ENCODE results near the gene C2.

The C2 gene

DNA sequence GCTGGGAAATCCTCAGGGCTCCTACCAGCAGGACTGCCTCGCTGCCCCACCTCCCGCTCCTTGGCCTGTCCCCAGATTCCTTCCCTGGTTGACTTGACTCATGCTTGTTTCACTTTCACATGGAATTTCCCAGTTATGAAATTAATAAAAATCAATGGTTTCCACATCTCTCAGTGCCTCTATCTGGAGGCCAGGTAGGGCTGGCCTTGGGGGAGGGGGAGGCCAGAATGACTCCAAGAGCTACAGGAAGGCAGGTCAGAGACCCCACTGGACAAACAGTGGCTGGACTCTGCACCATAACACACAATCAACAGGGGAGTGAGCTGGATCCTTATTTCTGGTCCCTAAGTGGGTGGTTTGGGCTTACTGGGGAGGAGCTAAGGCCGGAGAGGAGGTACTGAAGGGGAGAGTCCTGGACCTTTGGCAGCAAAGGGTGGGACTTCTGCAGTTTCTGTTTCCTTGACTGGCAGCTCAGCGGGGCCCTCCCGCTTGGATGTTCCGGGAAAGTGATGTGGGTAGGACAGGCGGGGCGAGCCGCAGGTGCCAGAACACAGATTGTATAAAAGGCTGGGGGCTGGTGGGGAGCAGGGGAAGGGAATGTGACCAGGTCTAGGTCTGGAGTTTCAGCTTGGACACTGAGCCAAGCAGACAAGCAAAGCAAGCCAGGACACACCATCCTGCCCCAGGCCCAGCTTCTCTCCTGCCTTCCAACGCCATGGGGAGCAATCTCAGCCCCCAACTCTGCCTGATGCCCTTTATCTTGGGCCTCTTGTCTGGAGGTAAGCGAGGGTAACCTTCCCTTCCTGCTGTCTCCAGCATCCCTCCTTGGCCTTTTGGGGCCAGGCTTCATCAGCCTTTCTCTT lies 18.2 kb downstream of the C2 start, which contains the start of gene CFB:
TSS of gene CFB (plus strand) at position 589 of the 863 bp plus-strand sequence. CDS start at position 716, 127 bp downstream.
- no peak within 1 kb of the TSS for H3K4me2 ChIP-seq

DNA sequence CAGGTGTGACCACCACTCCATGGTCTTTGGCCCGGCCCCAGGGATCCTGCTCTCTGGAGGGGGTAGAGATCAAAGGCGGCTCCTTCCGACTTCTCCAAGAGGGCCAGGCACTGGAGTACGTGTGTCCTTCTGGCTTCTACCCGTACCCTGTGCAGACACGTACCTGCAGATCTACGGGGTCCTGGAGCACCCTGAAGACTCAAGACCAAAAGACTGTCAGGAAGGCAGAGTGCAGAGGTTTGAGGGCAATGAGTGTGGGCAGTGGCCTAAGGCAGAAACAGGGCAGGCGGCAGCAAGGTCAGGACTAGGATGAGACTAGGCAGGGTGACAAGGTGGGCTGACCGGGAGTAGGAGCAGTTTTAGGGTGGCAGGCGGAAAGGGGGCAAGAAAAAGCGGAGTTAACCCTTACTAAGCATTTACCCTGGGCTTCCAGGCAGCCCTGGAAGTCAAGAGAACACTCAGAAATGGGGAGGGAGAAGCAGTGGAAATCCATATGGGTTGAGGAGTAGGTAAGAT lies 18.9 kb downstream of the C2 start:
- Histone ChIP-seq H4K20me1 (no peaks in the 10 kb centered on the region), H3K36me3 (peaks cover 16% of the 10 kb centered on the region), H3K4me2 (no peak overlapping the region), H3K4me1 (peaks cover 1% of the 10 kb centered on the region; the same call in 1 of the 2 replicates), H3K27ac (no peak overlapping the region), H3K9ac (no peak overlapping the region), H3K4me3 (no peak overlapping the region), H3K27me3 (no peaks in the 10 kb centered on the region), H3K9me3 (no peaks in the 10 kb centered on the region)
- no peak for TF ChIP-seq Cebpa-rat (IDR thresholded peaks at IDR 0.05)

More for the DNA sequence above, 18.2 kb downstream of the C2 start, which contains the start of gene CFB:
- Histone ChIP-seq H3K4me3 (no peak within 1 kb of the TSS), H3K27ac (no peak within 1 kb of the TSS), H3K9ac (no peak within 1 kb of the TSS), H3K27me3 (no peaks in the 10 kb centered on the region), H4K20me1 (no peaks in the 10 kb centered on the region), H3K9me3 (no peaks in the 10 kb centered on the region), H3K4me1 (peaks cover 8% of the 10 kb centered on the region), H3K36me3 (peaks cover 9% of the 10 kb centered on the region)
- no peak for TF ChIP-seq Cebpa-rat (IDR thresholded peaks at IDR 0.05)

DNA sequence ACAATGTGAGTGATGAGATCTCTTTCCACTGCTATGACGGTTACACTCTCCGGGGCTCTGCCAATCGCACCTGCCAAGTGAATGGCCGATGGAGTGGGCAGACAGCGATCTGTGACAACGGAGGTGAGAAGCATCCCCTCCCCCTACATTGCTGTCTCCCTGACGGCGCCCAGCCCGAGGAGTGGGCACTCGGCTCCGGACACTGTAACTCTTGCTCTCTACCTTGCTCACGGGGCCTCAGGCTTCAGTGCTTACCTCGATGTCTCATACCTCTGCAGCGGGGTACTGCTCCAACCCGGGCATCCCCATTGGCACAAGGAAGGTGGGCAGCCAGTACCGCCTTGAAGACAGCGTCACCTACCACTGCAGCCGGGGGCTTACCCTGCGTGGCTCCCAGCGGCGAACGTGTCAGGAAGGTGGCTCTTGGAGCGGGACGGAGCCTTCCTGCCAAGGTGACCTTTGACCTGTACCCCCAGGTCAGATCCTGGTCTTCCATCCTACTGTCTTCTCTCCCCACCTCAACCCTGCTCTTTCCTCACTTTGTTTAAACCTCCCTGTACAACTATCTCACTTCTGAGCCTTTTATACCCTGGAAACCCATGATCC lies 19.7 kb downstream of the C2 start:
- Histone ChIP-seq H4K20me1 (no peaks in the 10 kb centered on the region), H3K4me1 (no peaks in the 10 kb centered on the region), H3K9ac (no peak overlapping the region), H3K36me3 (peaks cover 24% of the 10 kb centered on the region), H3K4me3 (no peak overlapping the region), H3K9me3 (no peaks in the 10 kb centered on the region), H3K4me2 (no peak overlapping the region), H3K27ac (no peak overlapping the region), H3K27me3 (no peaks in the 10 kb centered on the region)
- no peak for TF ChIP-seq Cebpa-rat (IDR thresholded peaks at IDR 0.05)

DNA sequence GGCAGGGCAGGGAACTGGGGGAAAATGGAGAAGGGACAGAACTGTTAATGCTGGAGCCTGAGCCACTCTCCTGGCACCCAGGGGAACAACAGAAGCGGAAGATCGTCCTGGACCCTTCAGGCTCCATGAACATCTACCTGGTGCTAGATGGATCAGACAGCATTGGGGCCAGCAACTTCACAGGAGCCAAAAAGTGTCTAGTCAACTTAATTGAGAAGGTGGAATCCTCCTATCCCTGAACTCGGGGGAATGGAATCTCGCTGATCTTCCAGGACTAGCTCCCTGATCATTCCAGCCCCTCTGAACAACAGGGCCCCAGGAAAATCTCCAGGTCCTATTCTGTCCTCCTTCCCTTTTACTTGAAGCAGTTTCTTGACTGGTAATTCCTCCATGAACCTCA lies 20.3 kb downstream of the C2 start:
- no peaks in the 10 kb centered on the region for H4K20me1 ChIP-seq
- H3K27ac ChIP-seq, result no peak overlapping the region
- no peak overlapping the region for H3K4me3 ChIP-seq
- no peak for TF ChIP-seq Cebpa-rat (IDR thresholded peaks at IDR 0.05)
- H3K4me2 ChIP-seq, result no peak overlapping the region
- H3K9ac ChIP-seq, result no peak overlapping the region
- no peaks in the 10 kb centered on the region for H3K27me3 ChIP-seq
- H3K4me1 ChIP-seq, result no peaks in the 10 kb centered on the region
- peaks cover 31% of the 10 kb centered on the region for H3K36me3 ChIP-seq
- H3K9me3 ChIP-seq, result no peaks in the 10 kb centered on the region

DNA sequence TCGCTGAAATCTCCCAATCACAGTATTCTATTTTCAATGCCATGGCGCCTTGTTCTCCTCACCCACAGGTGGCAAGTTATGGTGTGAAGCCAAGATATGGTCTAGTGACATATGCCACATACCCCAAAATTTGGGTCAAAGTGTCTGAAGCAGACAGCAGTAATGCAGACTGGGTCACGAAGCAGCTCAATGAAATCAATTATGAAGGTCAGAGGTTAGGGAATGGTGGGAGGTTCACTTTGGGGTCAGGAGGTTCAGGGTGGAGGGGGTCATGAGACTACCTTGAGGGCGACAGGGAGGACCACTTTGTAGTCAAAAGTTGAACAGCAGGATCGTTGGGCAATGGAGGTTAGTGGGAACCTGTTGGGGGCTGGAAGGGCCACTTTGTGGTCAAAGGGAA lies 20.8 kb downstream of the C2 start:
- Histone ChIP-seq H3K4me3 (no peak overlapping the region), H3K27me3 (no peaks in the 10 kb centered on the region), H3K27ac (no peak overlapping the region), H3K4me2 (no peak overlapping the region), H3K9ac (no peak overlapping the region), H3K36me3 (peaks cover 35% of the 10 kb centered on the region), H4K20me1 (no peaks in the 10 kb centered on the region), H3K9me3 (no peaks in the 10 kb centered on the region), H3K4me1 (no peaks in the 10 kb centered on the region)
- no peak for TF ChIP-seq Cebpa-rat (IDR thresholded peaks at IDR 0.05)

DNA sequence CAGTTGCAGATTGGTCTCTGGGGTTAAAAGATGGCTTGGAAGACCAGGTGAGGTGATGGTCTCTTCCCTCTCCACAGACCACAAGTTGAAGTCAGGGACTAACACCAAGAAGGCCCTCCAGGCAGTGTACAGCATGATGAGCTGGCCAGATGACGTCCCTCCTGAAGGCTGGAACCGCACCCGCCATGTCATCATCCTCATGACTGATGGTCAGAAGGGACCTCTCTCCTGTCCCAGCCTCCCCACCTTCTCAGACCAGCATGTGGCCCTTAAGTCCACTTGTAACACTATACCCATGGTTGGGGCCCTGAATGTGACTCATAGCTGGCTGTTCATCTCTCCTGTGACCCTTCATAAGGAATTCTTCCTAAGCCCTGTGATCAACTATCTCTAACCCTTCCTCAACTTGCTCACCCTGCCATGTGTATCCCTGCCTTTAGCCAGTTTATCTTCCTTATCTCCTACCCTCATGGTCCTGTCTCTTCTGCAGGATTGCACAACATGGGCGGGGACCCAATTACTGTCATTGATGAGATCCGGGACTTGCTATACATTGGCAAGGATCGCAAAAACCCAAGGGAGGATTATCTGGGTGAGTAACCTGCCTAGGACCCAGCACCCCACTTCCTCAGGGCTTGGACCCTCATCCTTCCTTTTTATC lies 21.4 kb downstream of the C2 start:
- Histone ChIP-seq H3K27ac (no peak overlapping the region), H3K36me3 (peaks cover 41% of the 10 kb centered on the region), H3K4me3 (no peak overlapping the region), H3K27me3 (no peaks in the 10 kb centered on the region), H3K9me3 (no peaks in the 10 kb centered on the region), H4K20me1 (no peaks in the 10 kb centered on the region), H3K4me1 (no peaks in the 10 kb centered on the region), H3K9ac (no peak overlapping the region), H3K4me2 (no peak overlapping the region)
- 0 out of 2 replicates have a peak, but pooled peaks have one; percentile 16 for TF ChIP-seq Cebpa-rat (IDR thresholded peaks at IDR 0.05)

DNA sequence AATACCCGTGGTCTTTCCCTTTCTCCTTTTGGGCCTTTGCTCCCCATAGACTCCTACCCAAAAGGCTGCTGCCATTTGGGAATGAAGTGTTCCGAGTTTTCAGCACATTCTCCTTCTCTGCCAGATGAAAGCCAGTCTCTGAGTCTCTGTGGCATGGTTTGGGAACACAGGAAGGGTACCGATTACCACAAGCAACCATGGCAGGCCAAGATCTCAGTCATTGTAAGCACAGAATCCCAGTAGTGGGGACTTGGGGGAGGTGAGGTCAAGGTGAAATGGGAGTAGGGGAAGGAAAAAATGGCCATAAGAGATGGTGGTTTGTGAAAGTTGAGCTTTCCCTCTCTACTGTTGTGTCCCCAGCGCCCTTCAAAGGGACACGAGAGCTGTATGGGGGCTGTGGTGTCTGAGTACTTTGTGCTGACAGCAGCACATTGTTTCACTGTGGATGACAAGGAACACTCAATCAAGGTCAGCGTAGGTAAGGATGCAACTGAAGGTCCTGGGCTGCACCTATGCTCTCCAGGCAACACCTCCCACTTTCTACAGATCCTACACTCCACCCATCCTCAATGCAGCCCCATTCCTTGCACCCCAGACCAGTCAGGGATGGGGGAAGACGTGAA lies 22.5 kb downstream of the C2 start:
- H3K4me1 ChIP-seq, result no peaks in the 10 kb centered on the region
- no peak for TF ChIP-seq Cebpa-rat (IDR thresholded peaks at IDR 0.05)

DNA sequence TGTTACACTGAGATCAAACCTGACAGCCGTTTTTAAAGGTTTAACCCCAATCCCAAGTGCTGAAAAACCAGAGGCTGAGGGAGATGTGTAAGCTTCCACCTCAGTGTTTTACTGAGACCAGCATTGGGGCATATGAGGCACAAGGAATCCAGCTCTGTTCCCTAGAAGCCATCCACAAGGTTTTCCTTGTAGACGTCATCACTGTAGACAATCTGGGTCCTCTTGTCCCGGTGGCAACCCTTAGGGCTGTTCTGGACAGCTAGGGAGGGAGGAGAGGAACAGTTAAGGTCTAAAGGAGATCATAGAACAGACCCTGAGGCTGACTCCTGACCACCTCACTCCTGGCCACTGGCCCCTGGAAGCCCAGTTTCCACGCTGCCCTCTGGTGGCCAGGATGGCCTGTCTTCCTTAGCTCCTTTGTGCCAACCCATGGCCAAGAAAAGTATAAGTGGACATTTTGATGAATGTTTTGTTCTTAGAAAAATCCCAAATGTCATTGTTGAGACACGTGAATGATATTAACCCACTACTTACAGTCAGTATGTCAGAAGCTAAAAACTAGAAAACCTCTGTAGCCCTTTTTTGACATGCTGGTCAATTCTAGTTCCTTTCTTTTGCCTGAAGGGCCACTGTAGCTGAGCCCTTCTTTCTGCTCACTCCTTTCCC lies 24.8 kb downstream of the C2 start:
- Histone ChIP-seq H3K9ac (no peak overlapping the region), H3K36me3 (peaks cover 75% of the 10 kb centered on the region), H3K4me1 (peaks cover 1% of the 10 kb centered on the region), H3K4me3 (no peak overlapping the region), H3K27ac (no peak overlapping the region), H4K20me1 (no peaks in the 10 kb centered on the region), H3K27me3 (no peaks in the 10 kb centered on the region), H3K9me3 (no peaks in the 10 kb centered on the region), H3K4me2 (no peak overlapping the region)
- no peak for TF ChIP-seq Cebpa-rat (IDR thresholded peaks at IDR 0.05)

More for the DNA sequence above, 22.5 kb downstream of the C2 start:
- H3K27ac ChIP-seq, result no peak overlapping the region
- H3K4me2 ChIP-seq, result no peak overlapping the region
- H4K20me1 ChIP-seq, result no peaks in the 10 kb centered on the region
- H3K4me3 ChIP-seq, result no peak overlapping the region
- H3K27me3 ChIP-seq, result no peaks in the 10 kb centered on the region
- peaks cover 52% of the 10 kb centered on the region for H3K36me3 ChIP-seq
- no peaks in the 10 kb centered on the region for H3K9me3 ChIP-seq
- no peak overlapping the region for H3K9ac ChIP-seq

DNA sequence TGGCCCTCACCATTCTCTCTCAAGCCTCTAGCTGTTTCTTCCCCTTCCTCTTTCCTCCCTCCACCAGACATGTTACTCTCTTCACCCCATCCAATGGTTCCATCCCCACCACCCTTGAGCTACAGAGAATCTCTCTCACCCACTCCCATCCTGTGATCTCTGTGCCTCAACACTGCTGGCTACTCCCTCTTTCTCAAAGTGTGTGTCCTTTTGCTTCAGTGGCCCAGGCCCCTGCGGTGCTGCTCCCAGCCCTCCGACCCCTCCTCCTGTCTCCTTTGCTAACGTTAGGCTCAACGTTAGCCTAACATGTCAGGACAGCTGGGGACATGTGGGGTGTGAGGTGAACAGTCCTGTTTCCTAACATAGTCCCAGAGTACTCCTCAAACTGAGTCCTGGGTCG lies 25.4 kb downstream of the C2 start:
- no peaks in the 10 kb centered on the region for H3K9me3 ChIP-seq
- no peak overlapping the region for H3K4me2 ChIP-seq
- no peaks in the 10 kb centered on the region for H4K20me1 ChIP-seq
- no peak overlapping the region for H3K9ac ChIP-seq
- no peaks in the 10 kb centered on the region for H3K27me3 ChIP-seq
- no peak overlapping the region for H3K27ac ChIP-seq
- peaks cover 7% of the 10 kb centered on the region for H3K4me1 ChIP-seq
- peaks cover 76% of the 10 kb centered on the region for H3K36me3 ChIP-seq
- TF ChIP-seq Cebpa-rat (IDR thresholded peaks at IDR 0.05), result no peak
- H3K4me3 ChIP-seq, result no peak overlapping the region
